A673 (cell line): Measurements from ENCODE around the gene TBC1D24.

Experiments used
- EZH2 ChIP-seq: fragments of 200-600 bp; sonication (generic); IDR thresholded peaks from 2 replicates; pipeline ENCODE4 v1.6.1; 2017; ENCODE audit warnings: borderline replicate concordance, low read depth, mild to moderate bottlenecking, mixed read lengths, antibody characterized with exemption, low read length; ENCODE audit not compliant: poor library complexity, severe bottlenecking
- TF ChIP-seq, protein P1 (sequence below): fragments of 300-800, 200-600 bp; sonication (generic); conservative IDR thresholded peaks from 2 replicates; pipeline ENCODE4 v1.5.1; 2017; ENCODE audit warnings: low read depth, mild to moderate bottlenecking, antibody characterized with exemption, low read length, moderate library complexity, mixed read lengths

DNA sequence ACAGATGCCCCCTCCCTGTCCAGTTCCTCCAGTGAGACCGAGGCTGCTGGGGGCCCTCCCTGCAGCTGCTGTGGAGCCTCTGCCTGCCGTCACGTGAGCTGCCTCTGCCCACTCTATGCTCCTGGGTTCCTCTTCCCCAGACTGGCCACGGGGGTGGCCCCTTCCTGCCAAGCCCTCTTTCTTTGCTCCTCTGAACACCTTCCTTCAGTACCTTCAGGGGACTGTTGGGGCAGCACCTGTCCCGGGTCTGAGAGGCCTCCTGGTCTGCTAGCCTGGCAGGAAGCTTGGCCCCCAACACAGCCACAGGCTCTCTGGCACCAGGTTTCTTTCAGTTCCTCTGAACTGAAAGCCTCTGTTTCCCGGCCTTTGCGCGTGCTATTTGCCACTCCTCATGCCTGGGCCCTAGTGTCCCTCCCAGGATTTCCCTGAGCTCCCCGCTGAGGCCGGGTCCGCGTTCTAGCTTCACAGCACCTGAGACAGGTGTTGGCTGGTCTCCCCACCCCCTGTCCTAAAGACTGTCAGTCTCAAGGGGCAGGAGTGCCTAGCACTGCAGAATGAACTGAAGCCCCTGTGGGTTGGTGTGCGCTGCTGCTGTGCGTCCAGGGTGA lies 32.2 kb downstream of the TBC1D24 start:
- TF ChIP-seq, protein P1, sequence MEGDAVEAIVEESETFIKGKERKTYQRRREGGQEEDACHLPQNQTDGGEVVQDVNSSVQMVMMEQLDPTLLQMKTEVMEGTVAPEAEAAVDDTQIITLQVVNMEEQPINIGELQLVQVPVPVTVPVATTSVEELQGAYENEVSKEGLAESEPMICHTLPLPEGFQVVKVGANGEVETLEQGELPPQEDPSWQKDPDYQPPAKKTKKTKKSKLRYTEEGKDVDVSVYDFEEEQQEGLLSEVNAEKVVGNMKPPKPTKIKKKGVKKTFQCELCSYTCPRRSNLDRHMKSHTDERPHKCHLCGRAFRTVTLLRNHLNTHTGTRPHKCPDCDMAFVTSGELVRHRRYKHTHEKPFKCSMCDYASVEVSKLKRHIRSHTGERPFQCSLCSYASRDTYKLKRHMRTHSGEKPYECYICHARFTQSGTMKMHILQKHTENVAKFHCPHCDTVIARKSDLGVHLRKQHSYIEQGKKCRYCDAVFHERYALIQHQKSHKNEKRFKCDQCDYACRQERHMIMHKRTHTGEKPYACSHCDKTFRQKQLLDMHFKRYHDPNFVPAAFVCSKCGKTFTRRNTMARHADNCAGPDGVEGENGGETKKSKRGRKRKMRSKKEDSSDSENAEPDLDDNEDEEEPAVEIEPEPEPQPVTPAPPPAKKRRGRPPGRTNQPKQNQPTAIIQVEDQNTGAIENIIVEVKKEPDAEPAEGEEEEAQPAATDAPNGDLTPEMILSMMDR = no peak
- TF ChIP-seq EZH2 = no peak
